A673 (cell line): ENCODE data around the gene ERO1B.

Source experiments
- CTCF ChIP-seq: fragments of 300-800, 200-600 bp; sonication (generic); conservative IDR thresholded peaks from 2 replicates; pipeline ENCODE4 v1.5.1; 2017; ENCODE audit warnings: low read depth, mild to moderate bottlenecking, antibody characterized with exemption, low read length, moderate library complexity, mixed read lengths
- EZH2 ChIP-seq: fragments of 200-600 bp; sonication (generic); IDR thresholded peaks from 2 replicates; pipeline ENCODE4 v1.6.1; 2017; ENCODE audit warnings: borderline replicate concordance, low read depth, mild to moderate bottlenecking, mixed read lengths, antibody characterized with exemption, low read length; ENCODE audit not compliant: poor library complexity, severe bottlenecking

GRCh38 chr1:236287356-236287755, 5.6 kb upstream of the ERO1B start:
- TF ChIP-seq CTCF = no peak
- TF ChIP-seq EZH2 = no peak
